Peyer's patch (tissue), 4 donors: ENCODE measurements around the gene PHACTR1.

Source experiments
- POLR2A ChIP-seq, 2 donors: fragments of 450-650 bp; IDR thresholded peaks; one replicate each; pipeline ENCODE4 v1.5.1; 2017; ENCODE audit warnings: antibody characterized with exemption in 2 of 2, mild to moderate bottlenecking in 2 of 2, moderate library complexity in 2 of 2
- TF ChIP-seq, protein P1 (sequence below), 6 experiments: fragments of 450-650 bp in 4 of 6; fragments of 200-600 bp in 2 of 6; sonication (generic) in 1 of 6; IDR thresholded peaks; one replicate each; pipeline ENCODE4 v1.5.1; 2017 to 2019; ENCODE audit warnings: antibody characterized with exemption in 6 of 6, mild to moderate bottlenecking in 3 of 6, moderate library complexity in 1 of 6

DNA sequence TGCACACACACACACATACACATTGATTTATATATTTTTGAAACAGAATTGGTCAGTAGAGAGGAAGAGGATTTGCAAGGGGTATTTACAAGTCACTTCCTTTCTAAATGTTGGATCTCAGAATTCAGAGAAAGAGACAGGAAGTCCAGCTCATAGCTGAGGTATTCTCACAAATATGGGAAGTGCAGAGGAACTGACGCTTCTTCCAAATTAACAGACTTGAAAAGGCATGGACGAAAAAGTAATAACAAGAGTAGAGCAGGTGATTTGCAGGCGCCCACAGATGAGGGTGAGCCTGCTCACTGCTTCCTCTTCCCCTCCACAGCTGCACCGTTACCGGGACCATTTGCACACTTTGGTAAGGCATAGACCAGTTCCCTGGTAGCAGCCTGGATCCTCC, 246.4 kb downstream of the PHACTR1 start:
- TF ChIP-seq, protein P1, sequence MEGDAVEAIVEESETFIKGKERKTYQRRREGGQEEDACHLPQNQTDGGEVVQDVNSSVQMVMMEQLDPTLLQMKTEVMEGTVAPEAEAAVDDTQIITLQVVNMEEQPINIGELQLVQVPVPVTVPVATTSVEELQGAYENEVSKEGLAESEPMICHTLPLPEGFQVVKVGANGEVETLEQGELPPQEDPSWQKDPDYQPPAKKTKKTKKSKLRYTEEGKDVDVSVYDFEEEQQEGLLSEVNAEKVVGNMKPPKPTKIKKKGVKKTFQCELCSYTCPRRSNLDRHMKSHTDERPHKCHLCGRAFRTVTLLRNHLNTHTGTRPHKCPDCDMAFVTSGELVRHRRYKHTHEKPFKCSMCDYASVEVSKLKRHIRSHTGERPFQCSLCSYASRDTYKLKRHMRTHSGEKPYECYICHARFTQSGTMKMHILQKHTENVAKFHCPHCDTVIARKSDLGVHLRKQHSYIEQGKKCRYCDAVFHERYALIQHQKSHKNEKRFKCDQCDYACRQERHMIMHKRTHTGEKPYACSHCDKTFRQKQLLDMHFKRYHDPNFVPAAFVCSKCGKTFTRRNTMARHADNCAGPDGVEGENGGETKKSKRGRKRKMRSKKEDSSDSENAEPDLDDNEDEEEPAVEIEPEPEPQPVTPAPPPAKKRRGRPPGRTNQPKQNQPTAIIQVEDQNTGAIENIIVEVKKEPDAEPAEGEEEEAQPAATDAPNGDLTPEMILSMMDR (IDR thresholded peaks at IDR 0.05): no peak
- no peak for TF ChIP-seq POLR2A (IDR thresholded peaks at IDR 0.05)
